ENCODE measurements around the gene RPS25. TPM values are rescaled to one million over a fixed set of nuclear protein-coding genes. Genes with fewer than 3 reads are reported as not detected.

Gene RPS25
- total RNA-seq, 1 experiment from 2014 or later: 1,450 TPM

- Histone ChIP-seq H3K4me1 (ENCODE audit: insufficient read depth, low read length) (no peaks in the 10 kb centered on the region), H3K27me3 (ENCODE audit: insufficient read depth, low read length) (no peaks in the 10 kb centered on the region), H2AK5ac (ENCODE audit: insufficient read length, low read length) (no peak overlapping the region), H3K4me2 (ENCODE audit: insufficient read depth, insufficient read length, low read length) (no peak overlapping the region), H4K20me1 (ENCODE audit: control insufficient read depth, insufficient read depth, insufficient read length) (no peaks in the 10 kb centered on the region), H2BK120ac (ENCODE audit: low read depth, low read length, poor library complexity, severe bottlenecking) (no peak overlapping the region), H3K56ac (ENCODE audit: insufficient read length, low read depth, low read length) (no peak overlapping the region), H2BK5ac (ENCODE audit: insufficient read length, low read length) (no peak overlapping the region), H3K9me3 (ENCODE audit: control insufficient read depth, low read depth, low read length) (no peaks in the 10 kb centered on the region), H3K4ac (ENCODE audit: low read depth, low read length) (no peak overlapping the region), H2AFZ (ENCODE audit: low read length) (no peak overlapping the region), H3K18ac (ENCODE audit: insufficient read length, low read depth, low read length) (no peak overlapping the region), H3K23ac (ENCODE audit: insufficient read length, low read depth, low read length) (no peak overlapping the region), H4K91ac (ENCODE audit: insufficient read length, low read depth, low read length) (no peak overlapping the region), H3K14ac (ENCODE audit: insufficient read depth, low read length) (no peak overlapping the region), H4K5ac (ENCODE audit: insufficient read length, low read depth, low read length) (no peak overlapping the region), H2BK15ac (ENCODE audit: low read depth, low read length) (no peak overlapping the region), H3K79me2 (ENCODE audit: insufficient read depth, low read length) (peaks cover 15% of the 10 kb centered on the region; the same call in 1 of the 2 replicates), H3K23me2 (ENCODE audit: insufficient read length, low read depth, low read length, poor library complexity, severe bottlenecking) (peaks cover 10% of the 10 kb centered on the region), H4K8ac (replicated peaks; ENCODE audit: insufficient read length, low read depth, low read length) (no peak overlapping the region), H2BK12ac (ENCODE audit: insufficient read length, low read depth, low read length) (no peak overlapping the region), H3T11ph (ENCODE audit: low read length) (no peak overlapping the region), H3K9ac (ENCODE audit: extremely low read depth, insufficient read length, low read length) (no peak overlapping the region), H3K79me1 (ENCODE audit: insufficient read depth, low read depth, low read length, poor library complexity, severe bottlenecking) (no peaks in the 10 kb centered on the region), H2BK20ac (ENCODE audit: low read depth, low read length, poor library complexity, severe bottlenecking) (no peak overlapping the region), H3K27ac (ENCODE audit: insufficient read length, low read depth, low read length) (no peak overlapping the region)
- TF ChIP-seq, protein P1, sequence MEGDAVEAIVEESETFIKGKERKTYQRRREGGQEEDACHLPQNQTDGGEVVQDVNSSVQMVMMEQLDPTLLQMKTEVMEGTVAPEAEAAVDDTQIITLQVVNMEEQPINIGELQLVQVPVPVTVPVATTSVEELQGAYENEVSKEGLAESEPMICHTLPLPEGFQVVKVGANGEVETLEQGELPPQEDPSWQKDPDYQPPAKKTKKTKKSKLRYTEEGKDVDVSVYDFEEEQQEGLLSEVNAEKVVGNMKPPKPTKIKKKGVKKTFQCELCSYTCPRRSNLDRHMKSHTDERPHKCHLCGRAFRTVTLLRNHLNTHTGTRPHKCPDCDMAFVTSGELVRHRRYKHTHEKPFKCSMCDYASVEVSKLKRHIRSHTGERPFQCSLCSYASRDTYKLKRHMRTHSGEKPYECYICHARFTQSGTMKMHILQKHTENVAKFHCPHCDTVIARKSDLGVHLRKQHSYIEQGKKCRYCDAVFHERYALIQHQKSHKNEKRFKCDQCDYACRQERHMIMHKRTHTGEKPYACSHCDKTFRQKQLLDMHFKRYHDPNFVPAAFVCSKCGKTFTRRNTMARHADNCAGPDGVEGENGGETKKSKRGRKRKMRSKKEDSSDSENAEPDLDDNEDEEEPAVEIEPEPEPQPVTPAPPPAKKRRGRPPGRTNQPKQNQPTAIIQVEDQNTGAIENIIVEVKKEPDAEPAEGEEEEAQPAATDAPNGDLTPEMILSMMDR (conservative IDR thresholded peaks at IDR 0.05): no peak
- WGBS (ENCODE audit: extremely low coverage, insufficient read length, low lambda C conversion rate): no CpG with 5 or more reads among the region's 5 CpGs
- Mint-ChIP-seq H3K4me1 (peaks cover 12 to 21% of the 10 kb centered on the region in 2 experiments), H3K27me3 (ENCODE audit: low read depth) (no peaks in the 10 kb centered on the region; the same call in 1 of the 2 replicates), H3K36me3 (ENCODE audit: insufficient read depth in 1 of 3, low read depth in 3 of 3) (peaks cover 33 to 75% (median 74%) of the 10 kb centered on the region in 3 experiments), H3K27ac (no peak overlapping the region), H3K9me3 (no peaks in the 10 kb centered on the region), H3K4me3 (no peak overlapping the region; a peak in 1 of 5 replicates)
- DNase-seq: no peak
Measured at GRCh38 chr11:119021631-119022030, 3.5 kb upstream of the RPS25 start.
